Posterior vena cava (tissue), 2 donors: ENCODE data around the gene ESD. TPM values are rescaled to one million over a fixed set of nuclear protein-coding genes. Genes with fewer than 3 reads are reported as not detected.
"Not testable (repeated sequence)": the region's sequence is repeated elsewhere in the genome, so short reads cannot be mapped to it uniquely, and the experiment has no call there.

ENCODE experiments used
- DNase-seq: peaks from one replicate; pipeline ENCODE4 v3.0.0-alpha.2; 2020; ENCODE audit warnings: low spot score
- intact Hi-C, 2 donors: fragments of 100-400 bp; cut with DNase I; formaldehyde crosslinking; loops; one replicate each; pipeline versions ENCODE4 v1.14.1 to v1.14.2; 2022 to 2023
- total RNA-seq, 2 donors: library from RNA; stranded (reverse); fragmentation: NEBNext Ultra II Directional; extraction: Animal tissue kit (Norgen Biotek cat#: 25700); gene quantifications; one replicate each; pipeline ENCODE4 v1.2.1, GENCODE V29; 2021
- donor health status: DM: yes; HTN: yes; CAD: no.
- donor health status: DM: yes; HTN: yes; CAD: no.

Gene ESD
- total RNA-seq, 2 donors from 2014 or later: 130 to 141 TPM

DNA sequence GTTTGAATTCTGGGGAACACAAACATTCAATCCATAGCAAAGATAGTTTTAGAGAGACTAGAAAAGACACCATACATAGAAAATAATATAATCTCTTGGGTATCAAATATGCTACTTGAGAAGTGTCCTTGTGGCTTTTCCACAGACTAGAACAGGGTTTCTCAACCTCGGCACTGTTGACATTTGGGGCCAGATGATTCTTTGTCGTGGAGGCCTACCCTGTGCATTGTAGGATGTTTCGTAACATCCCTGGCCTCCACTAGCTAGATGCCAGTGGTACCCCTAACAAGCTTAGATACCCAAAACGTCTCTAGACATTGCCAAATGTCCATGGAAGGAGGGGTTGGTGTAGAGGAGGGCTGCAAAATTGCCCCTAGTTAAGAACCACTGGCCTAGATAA lies 2.2 kb upstream of the ESD start:
- DNase-seq: no peak
- intact Hi-C loops: no loop called here

- no peak for DNase-seq
- intact Hi-C loops: no loop called here
Measured at GRCh38 chr13:46797501-46798237, 708 bp upstream of the ESD start.

DNA sequence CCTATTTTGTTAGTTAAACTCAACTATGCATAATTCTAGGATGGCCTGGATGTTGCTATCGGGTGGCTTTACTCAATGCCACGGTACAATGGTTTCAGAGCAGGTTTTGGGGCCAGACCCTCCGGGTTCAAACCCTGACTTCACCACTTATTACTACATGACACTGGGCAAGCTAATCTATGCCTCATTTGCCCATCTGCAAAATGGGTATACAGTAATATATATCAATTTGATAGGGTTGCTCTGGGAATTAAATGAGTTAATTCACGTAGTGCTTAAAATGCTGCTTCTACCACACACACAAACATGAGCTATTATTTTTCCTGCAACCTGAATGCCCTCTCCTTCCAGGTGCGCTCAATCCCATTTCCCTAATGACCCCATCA lies 839 bp downstream of the ESD start:
- intact Hi-C loops: no loop called here
- no peak for DNase-seq

DNA sequence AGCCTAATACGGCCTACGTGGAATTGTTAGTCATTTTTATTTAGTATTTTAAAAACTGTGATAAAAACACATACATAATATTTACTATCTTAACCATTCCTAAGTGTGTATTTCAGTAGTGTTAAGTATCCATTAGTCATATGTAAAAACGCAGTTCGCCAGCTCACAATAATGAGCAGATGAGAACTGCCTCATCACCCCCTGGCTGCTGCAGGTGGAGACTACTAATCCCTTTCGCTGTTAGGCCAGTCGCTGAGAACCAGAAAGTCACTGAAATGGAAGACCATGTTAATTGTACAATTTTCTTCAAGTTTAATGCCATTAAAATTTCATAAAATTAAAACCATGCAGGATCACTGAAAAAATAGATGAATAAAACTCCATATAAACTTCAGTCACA lies 1.6 kb downstream of the ESD start:
- intact Hi-C loops: no loop called here
- no peak for DNase-seq

GRCh38 chr13:46783504-46783903 lies 13.5 kb downstream of the ESD start:
- DNase-seq: no peak
- intact Hi-C loops: no loop called here

DNA sequence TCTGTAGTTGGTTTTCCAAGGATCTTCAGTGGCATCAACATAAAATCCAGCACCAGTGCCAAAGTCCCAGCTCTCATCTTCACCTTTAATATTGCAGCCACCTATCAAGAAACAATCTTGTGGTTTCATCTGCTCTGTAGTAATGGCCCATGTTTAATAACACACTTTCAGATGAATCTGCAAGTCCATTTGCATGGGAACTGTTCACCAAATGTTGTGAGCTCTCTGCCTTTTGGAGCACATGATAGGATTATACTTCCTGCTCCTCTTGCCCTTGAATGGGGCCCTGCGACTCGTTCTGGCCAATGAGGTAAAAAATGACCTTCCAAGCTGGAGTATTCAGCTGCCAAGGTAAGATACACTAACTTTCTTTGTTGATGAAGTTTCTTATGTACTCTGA lies 14.3 kb downstream of the ESD start:
- intact Hi-C loops: no loop called here

GRCh38 chr13:46782066-46782465 lies 14.9 kb downstream of the ESD start:
- no peak for DNase-seq
- intact Hi-C loops: no loop called here

More for the DNA sequence above, 14.3 kb downstream of the ESD start:
- no peak for DNase-seq

GRCh38 chr13:46778890-46779289 lies 18.1 kb downstream of the ESD start:
- no peak for DNase-seq
- intact Hi-C loops: no loop called here

DNA sequence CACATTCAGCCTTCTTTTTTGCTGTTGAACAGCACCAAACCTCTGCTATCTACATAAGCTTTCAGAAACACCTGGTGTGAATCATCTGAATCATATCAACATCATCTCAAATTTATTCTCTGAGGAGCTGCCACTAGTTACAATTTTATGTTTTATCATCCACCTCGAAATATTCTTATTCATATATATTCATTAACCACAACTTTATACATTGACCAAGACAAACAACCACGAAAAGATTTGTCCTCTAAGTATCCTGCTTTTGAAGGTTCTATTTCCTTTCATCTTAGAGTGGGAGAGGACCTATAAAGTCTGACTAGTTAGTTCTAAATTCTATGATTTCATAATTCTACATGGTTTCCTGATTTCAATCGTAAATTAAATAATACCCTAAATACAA lies 18.9 kb downstream of the ESD start:
- intact Hi-C loops: no loop called here
- no peak for DNase-seq

- intact Hi-C loops: no loop called here
- no peak for DNase-seq
Measured at GRCh38 chr13:46775385-46776107, 21.4 kb downstream of the ESD start.

- no peak for DNase-seq
- intact Hi-C loops: no loop called here
Measured at GRCh38 chr13:46773541-46773940, 23.4 kb downstream of the ESD start.

- intact Hi-C loops: no loop called here
Measured at GRCh38 chr13:46771693-46772092, 25.3 kb downstream of the ESD start.

DNA sequence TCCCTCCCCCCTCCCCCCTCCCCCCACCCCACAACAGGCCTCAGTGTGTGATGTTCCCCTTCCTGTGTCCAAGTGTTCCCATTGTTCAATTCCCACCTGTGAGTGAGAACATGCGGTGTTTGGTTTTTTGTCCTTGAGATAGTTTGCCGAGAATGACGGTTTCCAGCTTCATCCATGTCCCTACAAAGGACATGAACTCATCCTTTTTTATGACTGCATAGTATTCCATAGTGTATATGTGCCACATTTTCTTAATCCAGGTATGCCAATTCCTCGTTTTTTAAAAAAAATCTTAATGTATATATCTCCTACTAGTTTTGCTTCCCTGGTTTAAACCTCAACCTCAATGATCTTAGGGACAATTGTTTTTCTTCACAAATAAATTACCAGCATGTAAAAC lies 27.0 kb downstream of the ESD start:
- intact Hi-C loops, DNase-seq: not testable (repeated sequence)

More at GRCh38 chr13:46771693-46772092, 25.3 kb downstream of the ESD start:
- DNase-seq: no peak

GRCh38 chr13:46761866-46762265 lies 35.1 kb downstream of the ESD start:
- no peak for DNase-seq
- intact Hi-C loops: no loop called here

GRCh38 chr13:46761174-46761573 lies 35.8 kb downstream of the ESD start:
- DNase-seq: no peak
- intact Hi-C loops: no loop called here

DNA sequence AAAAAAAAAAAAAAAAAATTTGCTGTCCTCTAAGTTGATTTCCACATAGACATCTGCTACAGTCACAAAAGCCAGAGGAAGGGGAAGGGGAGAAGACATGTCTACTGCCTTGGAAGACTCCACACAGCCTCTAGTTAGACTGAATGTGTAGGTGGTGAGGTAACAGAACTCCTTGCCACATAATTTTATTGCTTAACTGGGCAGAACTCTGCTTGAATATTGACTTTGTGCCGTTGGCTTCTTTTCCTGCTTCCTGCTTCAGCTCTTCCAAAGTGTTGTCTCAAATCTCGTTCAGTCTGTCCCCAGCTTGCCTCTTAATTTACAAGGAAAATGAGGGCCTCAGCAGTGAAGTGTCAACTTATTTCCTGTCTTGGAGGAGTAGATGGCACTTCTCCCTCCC lies 37.1 kb downstream of the ESD start:
- no peak for DNase-seq
- intact Hi-C loops: no loop called here

DNA sequence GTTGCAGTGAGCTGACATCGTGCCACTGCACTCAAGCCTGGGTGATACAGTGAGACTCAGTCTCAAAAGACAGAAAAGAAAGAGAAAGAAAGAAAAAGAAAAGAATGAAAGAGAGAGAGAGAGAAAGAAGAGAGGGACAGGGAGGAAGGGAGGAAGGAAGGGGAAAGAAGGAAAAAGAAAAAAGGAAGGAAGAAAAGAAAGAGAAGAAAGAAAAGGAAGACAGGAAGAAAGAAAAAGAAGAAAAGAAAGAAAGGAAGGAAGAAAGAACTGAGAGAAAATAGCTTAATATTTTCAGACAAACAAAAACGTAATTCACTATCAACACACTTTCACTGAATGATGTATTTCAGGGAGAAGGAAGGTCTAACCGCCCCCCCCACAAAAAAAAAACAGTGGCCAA lies 39.3 kb downstream of the ESD start:
- intact Hi-C loops: no loop called here
- no peak for DNase-seq

GRCh38 chr13:46756977-46757376 lies 40.0 kb downstream of the ESD start:
- no peak for DNase-seq
- intact Hi-C loops: no loop called here

DNA sequence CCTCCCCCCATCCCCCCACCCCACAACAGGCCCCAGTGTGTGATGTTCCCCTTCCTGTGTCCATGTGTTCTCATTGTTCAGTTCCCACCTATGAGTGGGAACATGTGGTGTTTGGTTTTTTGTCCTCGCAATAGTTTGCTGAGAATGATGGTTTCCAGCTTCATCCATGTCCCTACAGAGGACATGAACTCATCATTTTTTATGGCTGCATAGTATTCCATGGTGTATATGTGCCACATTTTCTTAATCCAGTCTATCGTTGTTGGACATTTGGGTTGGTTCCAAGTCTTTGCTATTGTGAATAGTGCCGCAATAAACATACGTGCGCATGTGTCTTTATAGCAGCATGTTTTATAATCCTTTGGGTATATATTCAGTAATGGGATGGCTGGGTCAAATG lies 41.5 kb downstream of the ESD start:
- intact Hi-C loops, DNase-seq: not testable (repeated sequence)

- intact Hi-C loops: no loop called here
- no peak for DNase-seq
Measured at GRCh38 chr13:46754812-46755211, 42.1 kb downstream of the ESD start.

- intact Hi-C loops: no loop called here
- no peak for DNase-seq
Measured at GRCh38 chr13:46753917-46754316, 43.0 kb downstream of the ESD start.
